Measurements from ENCODE around the gene HUS1B.

Gene HUS1B

DNA sequence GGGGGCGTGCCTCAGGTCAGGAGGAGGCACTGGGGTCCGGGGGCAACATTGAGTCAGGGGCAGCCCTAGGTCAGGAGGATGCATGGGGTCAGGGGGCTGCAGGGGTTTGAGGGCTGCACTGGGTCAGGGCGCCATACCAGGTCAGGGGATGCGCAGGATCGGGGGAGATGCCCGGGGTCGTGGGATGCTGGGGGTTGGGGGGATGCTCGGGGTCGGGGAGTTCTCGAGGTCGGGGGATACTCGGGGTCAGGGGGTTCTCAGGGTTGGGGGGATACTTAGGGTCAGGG is 36.8 kb upstream of the HUS1B start:
- Histone ChIP-seq H3K4me3 (ENCODE audit: low read length) (peak overlapping the region; percentile 88), H3K36me3 (ENCODE audit: control insufficient read depth, low read length) (peaks cover 6% of the 10 kb centered on the region; the same call in 1 of the 2 replicates), H3K4me1 (ENCODE audit: control insufficient read depth, low read length) (peaks cover 18% of the 10 kb centered on the region), H3K27me3 (ENCODE audit: control insufficient read depth, low read length) (no peaks in the 10 kb centered on the region), H3K9me3 (ENCODE audit: control insufficient read depth, insufficient read depth, low read length) (no peaks in the 10 kb centered on the region), H3K9me2 (replicated peaks; ENCODE audit: control insufficient read depth, low read length) (no peaks in the 10 kb centered on the region), H3K4me2 (ENCODE audit: low read length) (peak overlapping the region; percentile 92), H4K20me1 (ENCODE audit: control insufficient read depth, insufficient read depth, low read depth, low read length) (no peaks in the 10 kb centered on the region), H3K79me2 (ENCODE audit: control insufficient read depth, low read length) (peaks cover 37% of the 10 kb centered on the region), H3F3A (ENCODE audit: control insufficient read depth, insufficient read depth) (no peaks in the 10 kb centered on the region), H3K27ac (ENCODE audit: low read depth, low read length) (no peak overlapping the region)
- TF ChIP-seq EZH2phosphoT487 (IDR thresholded peaks at IDR 0.05; ENCODE audit: borderline replicate concordance, low read length) (no peak), CTCF (IDR thresholded peaks at IDR 0.05; ENCODE audit: low read depth, low read length, poor library complexity, severe bottlenecking) (no peak)

- Histone ChIP-seq H3K4me2 (ENCODE audit: low read length) (peak within 1 kb of the TSS; percentile 92), H3K27ac (ENCODE audit: low read depth, low read length) (peak within 1 kb of the TSS; percentile 52)
Observed at GRCh38 chr6:692858-693722, 36.2 kb upstream of the HUS1B start, which contains the start of gene EXOC2. Gene EXOC2 (minus strand): TSS chr6:693139. CDS start chr6:637818, 55,321 bp downstream.

GRCh38 chr6:692356-692851 is 35.5 kb upstream of the HUS1B start:
- H3K27ac ChIP-seq (ENCODE audit: low read depth, low read length): peak overlapping the region; percentile 52
- H3K36me3 ChIP-seq (ENCODE audit: control insufficient read depth, low read length): peaks cover 6% of the 10 kb centered on the region; the same call in 1 of the 2 replicates
- H3F3A ChIP-seq (ENCODE audit: control insufficient read depth, insufficient read depth): no peaks in the 10 kb centered on the region
- H4K20me1 ChIP-seq (ENCODE audit: control insufficient read depth, insufficient read depth, low read depth, low read length): no peaks in the 10 kb centered on the region
- peaks cover 37% of the 10 kb centered on the region for H3K79me2 ChIP-seq (ENCODE audit: control insufficient read depth, low read length)
- no peaks in the 10 kb centered on the region for H3K9me3 ChIP-seq (ENCODE audit: control insufficient read depth, insufficient read depth, low read length)
- H3K4me1 ChIP-seq (ENCODE audit: control insufficient read depth, low read length): peaks cover 18% of the 10 kb centered on the region
- no peaks in the 10 kb centered on the region for H3K27me3 ChIP-seq (ENCODE audit: control insufficient read depth, low read length)
- H3K9me2 ChIP-seq (replicated peaks; ENCODE audit: control insufficient read depth, low read length): no peaks in the 10 kb centered on the region
- peak overlapping the region; percentile 92 for H3K4me2 ChIP-seq (ENCODE audit: low read length)
- H3K4me3 ChIP-seq (ENCODE audit: low read length): peak overlapping the region; percentile 88
- TF ChIP-seq CTCF (IDR thresholded peaks at IDR 0.05; ENCODE audit: low read depth, low read length, poor library complexity, severe bottlenecking): no peak
- TF ChIP-seq EZH2phosphoT487 (IDR thresholded peaks at IDR 0.05; ENCODE audit: borderline replicate concordance, low read length): no peak

More at GRCh38 chr6:692858-693722, 36.2 kb upstream of the HUS1B start, which contains the start of gene EXOC2:
- H3K36me3 ChIP-seq (ENCODE audit: control insufficient read depth, low read length): peaks cover 6% of the 10 kb centered on the region; the same call in 1 of the 2 replicates
- no peaks in the 10 kb centered on the region for H3F3A ChIP-seq (ENCODE audit: control insufficient read depth, insufficient read depth)
- H3K9me2 ChIP-seq (replicated peaks; ENCODE audit: control insufficient read depth, low read length): no peaks in the 10 kb centered on the region
- no peak for TF ChIP-seq EZH2phosphoT487 (IDR thresholded peaks at IDR 0.05; ENCODE audit: borderline replicate concordance, low read length)
- TF ChIP-seq CTCF (IDR thresholded peaks at IDR 0.05; ENCODE audit: low read depth, low read length, poor library complexity, severe bottlenecking): no peak
- H3K9me3 ChIP-seq (ENCODE audit: control insufficient read depth, insufficient read depth, low read length): no peaks in the 10 kb centered on the region
- H3K4me3 ChIP-seq (ENCODE audit: low read length): peak within 1 kb of the TSS; percentile 88
- peaks cover 37% of the 10 kb centered on the region for H3K79me2 ChIP-seq (ENCODE audit: control insufficient read depth, low read length)
- no peaks in the 10 kb centered on the region for H3K27me3 ChIP-seq (ENCODE audit: control insufficient read depth, low read length)
- no peaks in the 10 kb centered on the region for H4K20me1 ChIP-seq (ENCODE audit: control insufficient read depth, insufficient read depth, low read depth, low read length)
- H3K4me1 ChIP-seq (ENCODE audit: control insufficient read depth, low read length): peaks cover 18% of the 10 kb centered on the region
